Left lung (tissue), 10 donors: ENCODE measurements around the gene ARID5A. TPM values are rescaled to one million over a fixed set of nuclear protein-coding genes. Genes with fewer than 3 reads are reported as not detected.
"Not testable (repeated sequence)": the region's sequence is repeated elsewhere in the genome, so short reads cannot be mapped to it uniquely, and the experiment has no call there.

ENCODE experiments used
- ATAC-seq: fragments of 200-7000 bp; cut with Tn5 transposase; one replicate; pipeline ENCODE4 v1.9.1; 2020; ENCODE audit warnings: moderate library complexity
- DNase-seq, 4 donors: peaks; one replicate each; pipeline ENCODE4 v3.0.0-alpha.2; 2013 to 2020
- H3K27ac ChIP-seq, 2 donors: fragments of 200-600 bp; sonication (generic) in 1 of 2; one replicate each; pipeline versions ENCODE4 v1.5.0 to v1.8.0; 2020 to 2021
- H3K27me3 ChIP-seq, 2 donors: fragments of 200-600 bp; sonication (generic) in 1 of 2; one replicate each; pipeline versions ENCODE4 v1.5.0 to v1.8.0; 2020 to 2021
- H3K36me3 ChIP-seq, 2 donors: fragments of 200-600 bp; sonication (generic) in 1 of 2; one replicate each; pipeline versions ENCODE4 v1.5.0 to v1.8.0; 2020 to 2021
- H3K4me1 ChIP-seq, 2 donors: fragments of 200-600 bp; one replicate each; pipeline ENCODE4 v1.8.0; 2021
- H3K4me3 ChIP-seq, 2 donors: fragments of 200-600 bp; sonication (generic) in 1 of 2; one replicate each; pipeline versions ENCODE4 v1.5.0 to v1.8.0; 2020 to 2021; ENCODE audit warnings: mild to moderate bottlenecking in 1 of 2
- H3K9me3 ChIP-seq, 2 donors: fragments of 200-600 bp; sonication (generic) in 1 of 2; one replicate each; pipeline versions ENCODE4 v1.5.0 to v1.8.0; 2020 to 2021
- CTCF ChIP-seq, 2 donors: fragments of 200-600 bp; sonication (generic) in 1 of 2; IDR thresholded peaks; one replicate each; pipeline versions ENCODE4 v1.5.0 to v1.8.0; 2021; ENCODE audit warnings: antibody characterized with exemption in 2 of 2
- intact Hi-C, 2 donors: fragments of 100-400 bp; cut with DNase I; formaldehyde crosslinking; loops; one replicate each; pipeline versions ENCODE4 v1.11.2 to v1.14.2; 2022
- polyA plus RNA-seq, 6 donors: library from polyadenylated mRNA; unstranded; fragments of 120-200 nt; gene quantifications; one replicate each; pipeline ENCODE4 v1.2.1, GENCODE V29; 2013; ENCODE audit not compliant: insufficient read length in 6 of 6
- total RNA-seq, 2 donors: library from RNA; stranded (reverse); fragmentation: NEBNext Ultra II Directional; extraction: Animal tissue kit (Norgen Biotek cat#: 25700); gene quantifications; one replicate each; pipeline ENCODE4 v1.2.1, GENCODE V29; 2021
- donor health status: DM: no; HTN: yes; CAD: no.
- donor health status: DM: no; HTN: no; CAD: no.

The ARID5A gene
- total and polyA plus RNA-seq, 8 donors: 6.6 to 30.9 (median 7.5) TPM

DNA sequence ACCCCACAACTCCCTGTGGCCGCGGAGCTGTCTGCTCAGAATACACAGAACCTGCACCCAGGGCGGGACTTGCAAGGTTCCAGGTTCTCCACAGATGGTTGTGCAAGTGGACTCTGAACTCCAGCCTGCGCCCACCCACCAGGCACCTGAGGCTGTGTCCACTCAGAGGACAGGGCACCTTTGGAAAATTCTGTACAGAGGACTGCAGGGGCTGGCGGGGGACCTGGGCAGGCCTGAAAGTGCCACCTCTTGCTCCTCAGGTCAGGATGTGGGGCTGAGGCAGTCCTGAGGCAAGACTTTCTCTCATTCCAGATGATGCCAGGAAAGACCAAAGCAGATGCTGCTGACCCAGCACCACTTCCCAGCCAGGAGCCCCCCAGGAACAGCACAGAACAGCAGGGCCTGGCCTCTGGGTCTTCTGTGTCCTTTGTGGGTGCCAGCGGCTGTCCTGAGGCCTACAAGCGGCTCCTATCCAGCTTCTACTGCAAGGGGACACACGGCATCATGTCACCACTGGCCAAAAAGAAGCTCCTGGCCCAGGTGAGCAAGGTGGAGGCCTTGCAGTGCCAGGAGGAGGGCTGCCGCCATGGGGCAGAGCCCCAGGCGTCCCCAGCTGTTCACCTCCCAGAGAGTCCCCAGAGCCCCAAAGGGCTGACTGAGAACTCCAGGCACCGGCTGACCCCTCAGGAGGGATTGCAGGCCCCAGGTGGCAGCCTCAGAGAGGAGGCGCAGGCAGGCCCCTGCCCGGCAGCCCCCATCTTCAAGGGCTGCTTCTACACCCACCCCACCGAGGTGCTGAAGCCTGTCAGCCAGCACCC, 14.4 kb downstream of the ARID5A start:
- Histone ChIP-seq H3K27me3 (no peaks in the 10 kb centered on the region), H3K36me3 (peaks cover 0 to 78% of the 10 kb centered on the region in 2 donors), H3K4me3 (no peak overlapping the region), H3K4me1 (peaks cover 2 to 22% of the 10 kb centered on the region in 2 donors), H3K27ac (no peak overlapping the region), H3K9me3 (no peaks in the 10 kb centered on the region)
- DNase-seq: no peak
- ATAC-seq: no peak
- TF ChIP-seq CTCF (IDR thresholded peaks at IDR 0.05): no peak
- intact Hi-C loops: no loop called here

GRCh38 chr2:96551605-96552314, 15.2 kb downstream of the ARID5A start:
- ATAC-seq (no peak), DNase-seq (no peak)
- H3K36me3 ChIP-seq: peaks cover 0 to 70% of the 10 kb centered on the region in 2 donors
- H3K9me3 ChIP-seq: no peaks in the 10 kb centered on the region
- peaks cover 2 to 15% of the 10 kb centered on the region in 2 donors for H3K4me1 ChIP-seq
- H3K27me3 ChIP-seq: no peaks in the 10 kb centered on the region
- intact Hi-C loops: no loop called here
- H3K4me3 ChIP-seq: no peak overlapping the region
- TF ChIP-seq CTCF (IDR thresholded peaks at IDR 0.05): no peak
- H3K27ac ChIP-seq: no peak overlapping the region

GRCh38 chr2:96552315-96553175, 16.0 kb downstream of the ARID5A start:
- intact Hi-C loops: no loop called here
- Histone ChIP-seq H3K4me3 (no peak overlapping the region), H3K27ac (no peak overlapping the region), H3K27me3 (no peaks in the 10 kb centered on the region), H3K36me3 (peaks cover 0 to 64% of the 10 kb centered on the region in 2 donors), H3K9me3 (no peaks in the 10 kb centered on the region), H3K4me1 (peaks cover 2 to 11% of the 10 kb centered on the region in 2 donors)
- TF ChIP-seq CTCF (IDR thresholded peaks at IDR 0.05): no peak
- ATAC-seq (no peak), DNase-seq (no peak)

DNA sequence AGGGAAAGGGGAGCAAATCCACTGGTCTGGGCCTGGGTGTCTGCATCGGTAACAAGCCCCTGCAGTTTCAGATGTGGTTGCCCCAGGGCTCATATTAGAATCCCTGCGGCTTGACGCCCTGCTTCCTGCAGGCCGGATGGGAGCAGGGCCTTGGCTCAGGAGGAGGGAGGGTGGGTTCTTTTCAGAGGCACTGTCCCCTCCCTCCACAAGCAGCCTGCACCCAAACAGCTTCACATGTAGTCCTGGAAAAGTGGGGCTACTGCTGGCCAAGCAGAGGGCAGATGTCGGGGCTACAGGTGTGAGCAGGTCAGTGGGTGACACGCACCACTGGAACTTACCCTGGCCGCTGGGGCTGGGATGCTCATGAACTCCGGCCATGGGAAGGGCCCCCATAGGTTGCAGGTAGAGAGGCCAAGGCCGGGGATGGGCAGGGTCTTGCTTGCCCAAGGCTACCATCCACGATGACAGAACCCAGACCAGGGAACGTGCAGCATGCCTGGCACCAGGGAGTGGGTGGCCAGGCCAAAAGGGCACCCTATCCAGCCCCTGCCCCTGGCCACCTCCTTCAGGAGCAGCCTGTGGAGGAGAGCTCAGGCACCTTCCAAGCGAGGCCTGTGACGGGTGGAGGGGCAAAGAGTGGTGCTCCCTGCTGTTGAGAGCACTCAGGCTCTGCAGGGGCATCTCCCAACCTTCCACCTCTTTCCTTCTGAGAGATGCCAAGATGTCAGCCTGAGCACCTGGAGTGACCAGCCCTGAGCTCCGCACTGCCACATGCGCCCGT, 16.8 kb downstream of the ARID5A start:
- Histone ChIP-seq H3K27me3 (no peaks in the 10 kb centered on the region), H3K36me3 (peaks cover 0 to 55% of the 10 kb centered on the region in 2 donors), H3K9me3 (no peaks in the 10 kb centered on the region), H3K4me1 (peaks cover 2 to 11% of the 10 kb centered on the region in 2 donors), H3K27ac (no peak overlapping the region), H3K4me3 (no peak overlapping the region)
- intact Hi-C loops: no loop called here
- ATAC-seq: no peak
- no peak for TF ChIP-seq CTCF (IDR thresholded peaks at IDR 0.05)
- DNase-seq: no peak

- H3K27me3 ChIP-seq, DNase-seq, H3K27ac ChIP-seq, H3K9me3 ChIP-seq, ATAC-seq, intact Hi-C loops, H3K4me3 ChIP-seq: not testable (repeated sequence)
- H3K36me3 ChIP-seq: peaks cover 0 to 50% of the 10 kb centered on the region in 2 donors
- H3K4me1 ChIP-seq: peaks cover 2 to 11% of the 10 kb centered on the region in 2 donors
These were observed 17.4 kb downstream of the ARID5A start for GRCh38 chr2:96553957-96554292.
